HepG2 (cell line): Measurements from ENCODE around the gene WWC2.

Source experiments
- CHD2 ChIP-seq: IDR thresholded peaks from 2 replicates; pipeline ENCODE4 v1.6.1; 2011; ENCODE audit warnings: low read depth, low read length, improper control_type of control experiment
- CTCF ChIP-seq: sonication (generic); formaldehyde crosslinking; IDR thresholded peaks from 2 replicates; pipeline ENCODE4 v1.5.0; 2020; ENCODE audit warnings: mild to moderate bottlenecking, missing genetic modification reagents, moderate library complexity
- EZH2 ChIP-seq: conservative IDR thresholded peaks from 2 replicates; pipeline ENCODE4 v1.6.1; 2012; ENCODE audit warnings: mild to moderate bottlenecking, low read depth, low read length, moderate library complexity

DNA sequence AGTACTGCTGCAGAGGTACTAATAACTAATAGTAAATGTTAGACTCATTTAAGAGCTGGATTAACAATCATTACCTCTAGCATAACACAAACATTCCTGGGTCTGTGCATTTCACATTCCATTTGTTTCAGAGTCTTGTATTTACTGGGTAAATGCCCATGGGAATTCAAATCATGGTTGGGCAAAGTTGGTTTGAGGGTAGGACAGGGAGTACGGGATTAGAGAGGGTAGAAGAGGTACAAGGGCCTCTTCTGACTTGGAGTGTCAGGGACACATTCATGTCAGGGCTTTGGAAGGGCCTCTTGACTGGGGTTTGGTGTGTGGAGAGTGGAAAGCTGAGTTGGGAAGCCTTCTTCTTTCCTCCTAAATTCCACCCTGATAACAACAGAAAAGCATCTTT is 65.9 kb downstream of the WWC2 start:
- no peak for TF ChIP-seq CHD2
- no peak for TF ChIP-seq CTCF (CRISPR knock-in tag)
- TF ChIP-seq EZH2 = no peak
